Activated naive CD4-positive, alpha-beta T cell treated with anti-CD3 and anti-CD28 coated beads, Interleukin-2, amount 50 U/mL, for 16 hours (primary cell): Measurements from ENCODE around the gene CCR1.

Experiments
- DNase-seq: peaks from one replicate; pipeline ENCODE4 v3.0.0-alpha.2; 2020

The CCR1 gene

GRCh38 chr3:46208167-46208704 is at the start of gene CCR1:
TSS of gene CCR1 (minus strand) at chr3:46208313. CDS start at chr3:46204313, 4,000 bp downstream.
- DNase-seq, result no peak

GRCh38 chr3:46252980-46253379 is 44.9 kb upstream of the CCR1 start:
- no peak for DNase-seq

GRCh38 chr3:46245146-46245545 is 37.0 kb upstream of the CCR1 start:
- DNase-seq, result no peak

GRCh38 chr3:46243560-46243959 is 35.4 kb upstream of the CCR1 start:
- DNase-seq, result no peak

- no peak for DNase-seq
Measured at GRCh38 chr3:46242120-46242519, 34.0 kb upstream of the CCR1 start, which contains the start of gene CCR3. TSS of gene CCR3 (plus strand) at chr3:46242460. CDS start at chr3:46265159, 22,699 bp downstream.

- no peak for DNase-seq
Measured at GRCh38 chr3:46239952-46240351, 31.8 kb upstream of the CCR1 start.

- no peak for DNase-seq
Measured at GRCh38 chr3:46239301-46239938, 31.3 kb upstream of the CCR1 start.

- no peak for DNase-seq
Measured at GRCh38 chr3:46238386-46238785, 30.3 kb upstream of the CCR1 start.

- DNase-seq, result no peak
Measured at GRCh38 chr3:46236294-46237054, 28.4 kb upstream of the CCR1 start.

GRCh38 chr3:46235425-46235824 is 27.3 kb upstream of the CCR1 start:
- no peak for DNase-seq

- DNase-seq, result no peak
Measured at GRCh38 chr3:46233194-46233593, 25.1 kb upstream of the CCR1 start.

GRCh38 chr3:46231323-46231722 is 23.2 kb upstream of the CCR1 start:
- DNase-seq, result no peak

- no peak for DNase-seq
Measured at GRCh38 chr3:46228260-46229242, 20.4 kb upstream of the CCR1 start.

- DNase-seq, result no peak
Measured at GRCh38 chr3:46222435-46223161, 14.5 kb upstream of the CCR1 start.

- no peak for DNase-seq
Measured at GRCh38 chr3:46221938-46222337, 13.8 kb upstream of the CCR1 start.

GRCh38 chr3:46221391-46221790 is 13.3 kb upstream of the CCR1 start:
- DNase-seq, result no peak

GRCh38 chr3:46218196-46218709 is 10.1 kb upstream of the CCR1 start:
- DNase-seq, result no peak

- no peak for DNase-seq
Measured at GRCh38 chr3:46215810-46216414, 7.8 kb upstream of the CCR1 start.

GRCh38 chr3:46214751-46215352 is 6.7 kb upstream of the CCR1 start:
- no peak for DNase-seq

- DNase-seq, result no peak
Measured at GRCh38 chr3:46213201-46213600, 5.1 kb upstream of the CCR1 start.

- DNase-seq, result no peak
Measured at GRCh38 chr3:46212101-46212500, 4.0 kb upstream of the CCR1 start.
